CD4-positive, alpha-beta T cell (primary cell): ENCODE results near the gene SNTG2. TPM values are rescaled to one million over a fixed set of nuclear protein-coding genes. Genes with fewer than 3 reads are reported as not detected.

Source experiments
- ATAC-seq: fragments of 200-7000 bp; cut with Tn5 transposase; one replicate; pipeline ENCODE4 v1.10.0; 2022; ENCODE audit warnings: mild to moderate bottlenecking; ENCODE audit not compliant: poor library complexity
- CTCF ChIA-PET: fragments of 350-600 bp; sonication (Branson Sonifier 250); formaldehyde crosslinking; loops from one replicate; lab custom pipeline; 2021; ENCODE audit warnings: antibody characterized with exemption, inconsistent platforms; lab: Charles Lee
- POLR2A ChIA-PET: fragments of 350-600 bp; sonication (Branson Sonifier 250); formaldehyde crosslinking; loops from one replicate; lab custom pipeline; 2021; ENCODE audit warnings: antibody characterized with exemption, inconsistent platforms; lab: Charles Lee
- DNase-seq, 14 experiments: peaks; one replicate each; pipeline ENCODE4 v3.0.0-alpha.2; 2013 to 2020; ENCODE audit warnings: mixed read lengths in 2 of 14
- H3K27ac ChIP-seq, 2 donors: one replicate each; pipeline versions ENCODE4 v1.5.1 to v1.7.0; 2013; ENCODE audit warnings: low read length in 2 of 2, low read depth in 1 of 2, mild to moderate bottlenecking in 1 of 2
- H3K27me3 ChIP-seq, 2 experiments: 1 replicate in 1 of 2; 2 replicates in 1 of 2; pipeline versions ENCODE4 v1.6.1 to v1.7.0; 2013; ENCODE audit warnings: low read length in 2 of 2, control low read depth in 1 of 2, mild to moderate bottlenecking in 1 of 2, moderate library complexity in 1 of 2; ENCODE audit not compliant: insufficient read depth in 2 of 2, control insufficient read depth in 1 of 2
- H3K36me3 ChIP-seq: one replicate; pipeline ENCODE4 v1.6.1; 2013; ENCODE audit warnings: low read length, control low read depth; ENCODE audit not compliant: insufficient read depth
- H3K4me1 ChIP-seq: one replicate; pipeline ENCODE4 v1.6.1; 2013; ENCODE audit warnings: low read length, control low read depth; ENCODE audit not compliant: insufficient read depth
- H3K4me3 ChIP-seq: one replicate; pipeline ENCODE4 v1.5.1; 2013; ENCODE audit warnings: mild to moderate bottlenecking, low read length, moderate library complexity
- H3K9me3 ChIP-seq, 2 experiments: 1 replicate in 1 of 2; 2 replicates in 1 of 2; pipeline versions ENCODE4 v1.6.1 to v1.7.0; 2013; ENCODE audit warnings: low read length in 2 of 2, mild to moderate bottlenecking in 2 of 2, control low read depth in 1 of 2, moderate library complexity in 1 of 2; ENCODE audit not compliant: control insufficient read depth in 1 of 2, insufficient read depth in 1 of 2
- H3K27ac Mint-ChIP-seq: one replicate; pipeline ENCODE4 v1.8.0; 2020; ENCODE audit warnings: mixed read lengths
- H3K27me3 Mint-ChIP-seq: one replicate; pipeline ENCODE4 v1.8.0; 2021; ENCODE audit warnings: mixed read lengths
- H3K36me3 Mint-ChIP-seq: one replicate; pipeline ENCODE4 v1.8.0; 2021; ENCODE audit warnings: low read depth, mixed read lengths
- H3K4me1 Mint-ChIP-seq: one replicate; pipeline ENCODE4 v1.8.0; 2021; ENCODE audit warnings: low read depth, mixed read lengths
- H3K4me3 Mint-ChIP-seq: one replicate; pipeline ENCODE4 v1.8.0; 2020; ENCODE audit warnings: mild to moderate bottlenecking, mixed read lengths
- H3K9me3 Mint-ChIP-seq: one replicate; pipeline ENCODE4 v1.8.0; 2020; ENCODE audit warnings: mixed read lengths
- CTCF ChIP-seq: fragments of 200-600 bp; IDR thresholded peaks from one replicate; pipeline ENCODE4 v1.8.0; 2022; ENCODE audit warnings: antibody characterized with exemption, mild to moderate bottlenecking
- intact Hi-C, 2 experiments: fragments of 100-400 bp; cut with DNase I in 1 of 2; cut with micrococcal nuclease in 1 of 2; formaldehyde crosslinking; loops; one replicate each; pipeline versions ENCODE4 v1.15.1 to v1.9.0; 2023 to 2025; cut with DNase I, micrococcal nuclease
- total RNA-seq, 174 experiments: library from RNA in 2 of 174; stranded (reverse) in 2 of 174; gene quantifications; one replicate each; pipeline ENCODE4 v1.2.3 and lab custom pipeline; 2021 to 2026

Gene SNTG2
- total RNA-seq, 2 experiments from 2014 or later, result 1.1 to 1.5 TPM

- no peak for TF ChIP-seq CTCF
- H3K4me1 ChIP-seq, result peaks cover 3% of the 10 kb centered on the region
- CTCF ChIA-PET, result no interaction called here
- Mint-ChIP-seq H3K4me3 (no peak overlapping the region), H3K4me1 (peaks cover 4% of the 10 kb centered on the region), H3K27me3 (peaks cover 9% of the 10 kb centered on the region), H3K9me3 (no peaks in the 10 kb centered on the region), H3K27ac (no peak overlapping the region), H3K36me3 (no peaks in the 10 kb centered on the region)
- intact Hi-C loops, result no loop called here
- no peaks in the 10 kb centered on the region for H3K27me3 ChIP-seq
- POLR2A ChIA-PET, result no interaction called here
- H3K4me3 ChIP-seq, result no peak overlapping the region
- H3K27ac ChIP-seq, result no peak overlapping the region
- H3K36me3 ChIP-seq, result no peaks in the 10 kb centered on the region
- ATAC-seq (no peak), DNase-seq (no peak)
- peaks cover 0 to 6% of the 10 kb centered on the region in 2 experiments for H3K9me3 ChIP-seq
Measured at GRCh38 chr2:1393321-1393720, 442.7 kb downstream of the SNTG2 start.

DNA sequence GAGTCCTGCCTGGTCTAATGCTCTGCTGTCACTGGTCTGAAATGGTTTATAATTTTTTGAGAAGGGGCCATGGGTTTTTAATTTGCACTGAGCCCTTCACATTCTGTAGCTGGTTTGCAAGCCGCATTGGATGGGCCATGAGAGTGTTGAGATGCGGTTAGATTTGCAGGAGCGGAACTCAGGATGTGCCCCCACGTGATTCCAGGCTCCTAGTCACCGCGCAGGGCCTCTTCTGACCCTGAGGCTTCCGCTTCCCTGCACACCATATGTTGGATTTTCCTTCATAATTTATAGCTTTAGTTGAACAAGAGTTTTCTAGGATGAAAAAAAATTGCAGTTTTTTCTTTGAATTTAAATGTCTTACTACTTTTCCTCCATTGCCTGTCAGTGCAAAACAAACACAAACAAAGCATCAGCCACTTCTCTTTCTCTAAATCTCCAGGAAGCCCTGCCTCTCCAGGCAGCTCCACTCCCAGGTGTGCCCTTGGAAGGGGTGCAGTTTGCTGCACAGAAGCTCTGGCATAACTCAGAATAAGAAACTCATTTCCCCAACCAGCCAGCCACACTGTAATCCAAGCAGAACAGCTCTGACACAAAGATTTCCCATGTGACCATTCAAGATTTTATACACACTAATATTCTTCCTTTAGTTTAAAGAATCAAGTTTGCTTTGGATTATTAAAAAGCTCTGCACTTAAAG lies 444.2 kb downstream of the SNTG2 start:
- Histone ChIP-seq H3K36me3 (no peaks in the 10 kb centered on the region), H3K4me3 (no peak overlapping the region), H3K4me1 (no peaks in the 10 kb centered on the region), H3K27ac (no peak overlapping the region), H3K9me3 (peaks cover 0 to 6% of the 10 kb centered on the region in 2 experiments), H3K27me3 (no peaks in the 10 kb centered on the region)
- no peaks in the 10 kb centered on the region for H3K4me1 Mint-ChIP-seq
- TF ChIP-seq CTCF, result no peak
- no peaks in the 10 kb centered on the region for H3K9me3 Mint-ChIP-seq
- CTCF ChIA-PET, result no interaction called here
- ATAC-seq (no peak), DNase-seq (no peak)
- H3K36me3 Mint-ChIP-seq, result no peaks in the 10 kb centered on the region
- POLR2A ChIA-PET, result no interaction called here
- intact Hi-C loops, result no loop called here
- no peak overlapping the region for H3K4me3 Mint-ChIP-seq
- no peak overlapping the region for H3K27ac Mint-ChIP-seq
- peaks cover 9% of the 10 kb centered on the region for H3K27me3 Mint-ChIP-seq

DNA sequence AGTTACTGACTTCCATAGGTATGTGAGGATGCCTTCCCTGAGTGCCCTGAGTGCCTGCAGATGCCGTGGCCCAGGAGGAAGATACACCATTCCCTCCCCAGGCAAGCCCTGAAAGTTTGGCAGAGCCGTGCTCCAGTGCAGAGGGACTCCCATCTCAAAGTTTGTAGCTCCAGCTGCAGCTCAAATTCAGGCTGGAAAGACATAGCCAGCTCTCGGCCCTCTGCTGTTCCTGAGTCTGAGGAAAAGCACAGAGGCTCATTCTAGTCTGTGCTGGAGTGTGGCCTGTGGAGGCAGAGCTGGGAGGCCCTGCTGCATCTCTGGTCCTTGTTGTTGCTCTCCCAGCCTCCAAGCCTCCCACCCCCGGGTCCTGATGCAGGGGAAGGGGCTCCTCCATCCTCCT lies 446.7 kb downstream of the SNTG2 start:
- Mint-ChIP-seq H3K9me3 (peaks cover 3% of the 10 kb centered on the region), H3K27me3 (peaks cover 6% of the 10 kb centered on the region), H3K27ac (no peak overlapping the region), H3K4me1 (no peaks in the 10 kb centered on the region), H3K4me3 (no peak overlapping the region), H3K36me3 (no peaks in the 10 kb centered on the region)
- Histone ChIP-seq H3K27ac (no peak overlapping the region), H3K4me3 (no peak overlapping the region), H3K4me1 (no peaks in the 10 kb centered on the region), H3K36me3 (no peaks in the 10 kb centered on the region), H3K9me3 (peaks cover 0 to 13% of the 10 kb centered on the region in 2 experiments), H3K27me3 (no peaks in the 10 kb centered on the region)
- ChIA-PET CTCF (no interaction called here), POLR2A (no interaction called here)
- DNase-seq (no peak), ATAC-seq (no peak)
- intact Hi-C loops, result no loop called here
- TF ChIP-seq CTCF, result no peak
